Measurements from ENCODE around the gene NXPE3. TPM values are rescaled to one million over a fixed set of nuclear protein-coding genes. Genes with fewer than 3 reads are reported as not detected.

Gene NXPE3
- total and polyA plus RNA-seq, 10 of the 15 experiments (the other 5 are each of a cell fraction or from before 2014, with no cell fraction given) = 2.0 to 8.7 (median 5.2) TPM

- TF ChIP-seq RELB (IDR thresholded peaks at IDR 0.05; ENCODE audit: low read depth) = peak; percentile 60; the same call in 1 of the 2 replicates
- 0 out of 2 replicates have a peak, but pooled peaks have one; percentile 7 for TF ChIP-seq RUNX3 (IDR thresholded peaks at IDR 0.05; ENCODE audit: low read length)
- no peak for TF ChIP-seq PAX8 (IDR thresholded peaks at IDR 0.05)
- no peak for TF ChIP-seq BRCA1 (IDR thresholded peaks at IDR 0.05; ENCODE audit: low read depth, low read length)
- no peak for TF ChIP-seq MEF2A (IDR thresholded peaks at IDR 0.05; ENCODE audit: insufficient read depth, low read depth, low read length)
- no peak for TF ChIP-seq SREBF2 (IDR thresholded peaks at IDR 0.05; ENCODE audit: low read length)
- TF ChIP-seq YBX1 (IDR thresholded peaks at IDR 0.05) = no peak
- TF ChIP-seq GABPA (IDR thresholded peaks at IDR 0.05; ENCODE audit: low read depth) = no peak
- TF ChIP-seq SPI1 (IDR thresholded peaks at IDR 0.05; ENCODE audit: borderline replicate concordance, insufficient read depth, low read depth, low read length) = peak; percentile 59; the same call in 1 of the 2 replicates
Observed at GRCh38 chr3:101836652-101837598, 57.9 kb downstream of the NXPE3 start (continued).

DNA sequence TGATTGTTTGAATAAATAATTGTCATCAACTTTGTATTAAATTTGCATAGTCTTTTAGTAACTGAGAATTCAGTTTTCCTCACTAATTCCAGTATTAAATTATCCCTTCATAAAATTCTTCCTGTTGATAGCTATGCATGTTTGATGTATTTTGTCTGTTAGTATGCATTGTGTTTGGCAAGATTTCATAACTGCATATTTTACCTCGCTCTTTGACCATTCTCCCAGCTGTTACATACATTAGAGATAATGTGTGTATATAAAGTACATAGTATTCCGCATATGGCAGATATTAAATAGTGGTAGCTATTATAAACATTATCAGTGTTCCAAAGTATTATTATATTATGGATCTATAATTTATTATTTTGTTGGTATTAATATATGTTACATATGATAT lies 59.7 kb downstream of the NXPE3 start:
- Histone ChIP-seq H3K27me3 (replicated peaks in 1 of 2; ENCODE audit: control insufficient read depth in 2 of 2, insufficient read depth in 2 of 2, low read length in 1 of 2) (no peaks in the 10 kb centered on the region), H3K4me2 (ENCODE audit: control insufficient read depth, insufficient read depth) (no peak overlapping the region), H3K79me2 (ENCODE audit: control insufficient read depth, insufficient read depth, low read length) (peaks cover 93% of the 10 kb centered on the region), H4K20me1 (ENCODE audit: control insufficient read depth, insufficient read depth) (0 out of 2 replicates have a peak, but pooled peaks cover 3% of the 10 kb centered on the region), H3K36me3 (ENCODE audit: control insufficient read depth in 2 of 2, insufficient read depth in 2 of 2, low read length in 1 of 2) (peaks cover 0 to 10% of the 10 kb centered on the region in 2 experiments; a peak in 3 of 4 replicates), H3K27ac (ENCODE audit: control insufficient read depth, insufficient read depth) (no peak overlapping the region), H2AFZ (ENCODE audit: control insufficient read depth, low read depth, low read length) (no peak overlapping the region), H3K4me1 (ENCODE audit: control insufficient read depth, insufficient read depth, low read length) (peaks cover 41% of the 10 kb centered on the region), H3K9me3 (replicated peaks; ENCODE audit: control insufficient read depth, insufficient read depth, low read length) (peaks cover 5% of the 10 kb centered on the region; the same call in 2 of the 3 replicates), H3K9ac (ENCODE audit: control insufficient read depth, insufficient read depth, low read length) (no peak overlapping the region; the same call in 1 of the 2 replicates), H3K4me3 (no peak overlapping the region)
- in situ Hi-C loops (cut with MboI) = no loop called here
- SMC1A ChIA-PET (ENCODE audit: uncharacterized antibody, unreplicated experiment) = interaction anchor here (0.6 to 3.9 kb wide), 15 partner anchors 8 to 390 kb away, joined by 3 to 26 read pairs (median 7); partner anchors contain the start of gene NFKBIZ
- RAD21 ChIA-PET (ENCODE audit: unreplicated experiment) = interaction anchor here (1.0 to 2.5 kb wide), 12 partner anchors 9 to 386 kb away, joined by 3 to 30 read pairs (median 5); no protein-coding TSS in a partner anchor
- ATAC-seq = no peak
- whole genome bisulfite sequencing (ENCODE audit: insufficient coverage, insufficient replicate concordance, low lambda C conversion rate, missing lambda C conversion rate) = 100% methylated on average over 2 of the region's 2 CpGs
- intact Hi-C loops (cut with micrococcal nuclease; ENCODE audit: unreplicated experiment) = no loop called here
- FAIRE-seq = no peak
- no TSS peak for BruUV-seq (replicated peaks)
- no peak for DNase-seq (ENCODE audit: low read depth, low spot score)
- CTCF ChIA-PET = interaction anchor here (0.6 to 4.1 kb wide), 10 partner anchors 9 to 386 kb away, joined by 3 to 23 read pairs (median 4); partner anchors contain the start of genes CEP97 and NFKBIZ
- POLR2A ChIA-PET = interaction anchor here (0.6 to 6.0 kb wide), 11 partner anchors 9 to 341 kb away, joined by 3 to 40 read pairs (median 7); partner anchors contain the start of gene NFKBIZ
- TF ChIP-seq, protein P1, sequence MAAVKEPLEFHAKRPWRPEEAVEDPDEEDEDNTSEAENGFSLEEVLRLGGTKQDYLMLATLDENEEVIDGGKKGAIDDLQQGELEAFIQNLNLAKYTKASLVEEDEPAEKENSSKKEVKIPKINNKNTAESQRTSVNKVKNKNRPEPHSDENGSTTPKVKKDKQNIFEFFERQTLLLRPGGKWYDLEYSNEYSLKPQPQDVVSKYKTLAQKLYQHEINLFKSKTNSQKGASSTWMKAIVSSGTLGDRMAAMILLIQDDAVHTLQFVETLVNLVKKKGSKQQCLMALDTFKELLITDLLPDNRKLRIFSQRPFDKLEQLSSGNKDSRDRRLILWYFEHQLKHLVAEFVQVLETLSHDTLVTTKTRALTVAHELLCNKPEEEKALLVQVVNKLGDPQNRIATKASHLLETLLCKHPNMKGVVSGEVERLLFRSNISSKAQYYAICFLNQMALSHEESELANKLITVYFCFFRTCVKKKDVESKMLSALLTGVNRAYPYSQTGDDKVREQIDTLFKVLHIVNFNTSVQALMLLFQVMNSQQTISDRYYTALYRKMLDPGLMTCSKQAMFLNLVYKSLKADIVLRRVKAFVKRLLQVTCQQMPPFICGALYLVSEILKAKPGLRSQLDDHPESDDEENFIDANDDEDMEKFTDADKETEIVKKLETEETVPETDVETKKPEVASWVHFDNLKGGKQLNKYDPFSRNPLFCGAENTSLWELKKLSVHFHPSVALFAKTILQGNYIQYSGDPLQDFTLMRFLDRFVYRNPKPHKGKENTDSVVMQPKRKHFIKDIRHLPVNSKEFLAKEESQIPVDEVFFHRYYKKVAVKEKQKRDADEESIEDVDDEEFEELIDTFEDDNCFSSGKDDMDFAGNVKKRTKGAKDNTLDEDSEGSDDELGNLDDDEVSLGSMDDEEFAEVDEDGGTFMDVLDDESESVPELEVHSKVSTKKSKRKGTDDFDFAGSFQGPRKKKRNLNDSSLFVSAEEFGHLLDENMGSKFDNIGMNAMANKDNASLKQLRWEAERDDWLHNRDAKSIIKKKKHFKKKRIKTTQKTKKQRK (IDR thresholded peaks at IDR 0.05; ENCODE audit: low read depth, low read length) = no peak
